Upper lobe of left lung (tissue), 6 donors: Measurements from ENCODE around the gene KAZN. TPM values are rescaled to one million over a fixed set of nuclear protein-coding genes. Genes with fewer than 3 reads are reported as not detected.

ENCODE experiments used
- ATAC-seq, 2 donors: fragments of 200-7000 bp; cut with Tn5 transposase; one replicate each; pipeline ENCODE4 v1.9.1; 2022; ENCODE audit warnings: mild to moderate bottlenecking in 2 of 2, moderate library complexity in 2 of 2; ENCODE audit not compliant: low FRiP score in 2 of 2
- DNase-seq, 2 donors: peaks; one replicate each; pipeline ENCODE4 v3.0.0-alpha.2; 2019 to 2020
- H3K27ac ChIP-seq, 4 donors: fragments of 200-600 bp; sonication (generic); one replicate each; pipeline ENCODE4 v1.5.1; 2016 to 2019
- H3K27me3 ChIP-seq, 4 donors: fragments of 200-600 bp; sonication (generic); one replicate each; pipeline ENCODE4 v1.5.1; 2017 to 2019
- H3K36me3 ChIP-seq, 4 donors: fragments of 200-600 bp; sonication (generic); one replicate each; pipeline ENCODE4 v1.5.1; 2016 to 2019
- H3K4me1 ChIP-seq, 4 donors: fragments of 200-600 bp; sonication (generic); one replicate each; pipeline ENCODE4 v1.5.1; 2018 to 2019
- H3K4me3 ChIP-seq, 4 donors: fragments of 200-600 bp; sonication (generic); one replicate each; pipeline ENCODE4 v1.5.1; 2017 to 2019; ENCODE audit warnings: mild to moderate bottlenecking in 2 of 4, moderate library complexity in 1 of 4
- H3K9me3 ChIP-seq, 4 donors: fragments of 200-600 bp; sonication (generic); one replicate each; pipeline ENCODE4 v1.5.1; 2018 to 2019
- CTCF ChIP-seq, 6 experiments: fragments of 450-650 bp in 4 of 6; fragments of 200-600 bp in 2 of 6; sonication (generic) in 2 of 6; IDR thresholded peaks; one replicate each; pipeline ENCODE4 v1.5.1; 2016 to 2019; ENCODE audit warnings: antibody characterized with exemption in 6 of 6
- EP300 ChIP-seq, 4 donors: sonication (generic); formaldehyde crosslinking; IDR thresholded peaks; one replicate each; pipeline ENCODE4 v1.5.1; 2017; ENCODE audit warnings: antibody characterized with exemption in 4 of 4, control low read depth in 2 of 4
- POLR2A ChIP-seq, 4 donors: fragments of 450-650 bp; IDR thresholded peaks; one replicate each; pipeline ENCODE4 v1.5.1; 2016 to 2017; ENCODE audit warnings: antibody characterized with exemption in 4 of 4, mild to moderate bottlenecking in 2 of 4
- POLR2AphosphoS5 ChIP-seq, 2 donors: sonication (generic); formaldehyde crosslinking; IDR thresholded peaks; one replicate each; pipeline ENCODE4 v1.5.1; 2017; ENCODE audit warnings: antibody characterized with exemption in 2 of 2
- WGBS, 2 donors: methylation state at CpG; one replicate each; pipeline ENCODE4 v1.1.5; 2017 to 2018; 5-methylcytosine and 5-hydroxymethylcytosine counted together
- total RNA-seq, 6 donors: library from RNA; depleted of rRNA in 4 of 6; stranded (reverse); fragments of >200 nt in 4 of 6; gene quantifications; one replicate each; pipeline versions ENCODE4 v1.1.0 to v1.2.1, GENCODE V29; 2016 to 2021
- donor health status: DM: no; HTN: no; CAD: no; lungs with moderate emphysema.
- donor health status: DM: no; HTN: yes; CAD: no; lungs with severe emphysema.

The KAZN gene
- total RNA-seq, 6 donors from 2014 or later = 11.5 to 30.0 (median 17.6) TPM

- no peaks in the 10 kb centered on the region for H3K9me3 ChIP-seq
- no peak overlapping the region for H3K27ac ChIP-seq
- no peaks in the 10 kb centered on the region for H3K36me3 ChIP-seq
- TF ChIP-seq POLR2A (IDR thresholded peaks at IDR 0.05) (no peak), EP300 (IDR thresholded peaks at IDR 0.05) (no peak), CTCF (IDR thresholded peaks at IDR 0.05) (no peak), POLR2AphosphoS5 (IDR thresholded peaks at IDR 0.05) (no peak)
- peaks cover 0 to under 1% (median 0%) of the 10 kb centered on the region in 4 donors for H3K4me1 ChIP-seq
- WGBS, 2 donors = 96 to 98% methylated on average over 3 of the region's 3 CpGs
- ATAC-seq = no peak
- no peak overlapping the region for H3K4me3 ChIP-seq
- H3K27me3 ChIP-seq = no peaks in the 10 kb centered on the region
- no peak for DNase-seq
Measured at GRCh38 chr1:14877224-14877623, 278.7 kb downstream of the KAZN start.

- Histone ChIP-seq H3K4me3 (no peak overlapping the region), H3K27me3 (no peaks in the 10 kb centered on the region), H3K36me3 (no peaks in the 10 kb centered on the region), H3K4me1 (peaks cover 0 to 5% (median 0%) of the 10 kb centered on the region in 4 donors), H3K9me3 (no peaks in the 10 kb centered on the region), H3K27ac (no peak overlapping the region)
- DNase-seq (no peak), ATAC-seq (no peak)
- TF ChIP-seq CTCF (IDR thresholded peaks at IDR 0.05) (no peak), POLR2A (IDR thresholded peaks at IDR 0.05) (no peak), EP300 (IDR thresholded peaks at IDR 0.05) (no peak), POLR2AphosphoS5 (IDR thresholded peaks at IDR 0.05) (no peak)
Measured at GRCh38 chr1:14878124-14878523, 279.6 kb downstream of the KAZN start.

GRCh38 chr1:14878951-14879350, 280.5 kb downstream of the KAZN start:
- Histone ChIP-seq H3K4me3 (no peak overlapping the region), H3K4me1 (peaks cover 0 to 5% (median 0%) of the 10 kb centered on the region in 4 donors), H3K27me3 (no peaks in the 10 kb centered on the region), H3K36me3 (no peaks in the 10 kb centered on the region), H3K9me3 (no peaks in the 10 kb centered on the region), H3K27ac (no peak overlapping the region)
- DNase-seq (no peak), ATAC-seq (no peak)
- TF ChIP-seq EP300 (IDR thresholded peaks at IDR 0.05) (no peak), POLR2A (IDR thresholded peaks at IDR 0.05) (no peak), CTCF (IDR thresholded peaks at IDR 0.05) (no peak), POLR2AphosphoS5 (IDR thresholded peaks at IDR 0.05) (no peak)
- WGBS, 2 donors = 86 to 89% methylated on average over 6 of the region's 6 CpGs

GRCh38 chr1:14880456-14881316, 282.2 kb downstream of the KAZN start:
- 76 to 77% methylated on average over 7 of the region's 7 CpGs for WGBS, 2 donors
- peak; percentile 34 to 75 for ATAC-seq
- peak overlapping the region in 1 of 4 donors; percentile 10 for H3K27ac ChIP-seq

More at GRCh38 chr1:14880456-14881316, 282.2 kb downstream of the KAZN start:
- H3K27me3 ChIP-seq = no peaks in the 10 kb centered on the region
- TF ChIP-seq CTCF (IDR thresholded peaks at IDR 0.05) (no peak), POLR2A (IDR thresholded peaks at IDR 0.05) (no peak), POLR2AphosphoS5 (IDR thresholded peaks at IDR 0.05) (no peak), EP300 (IDR thresholded peaks at IDR 0.05) (no peak)
- no peaks in the 10 kb centered on the region for H3K9me3 ChIP-seq
- H3K4me3 ChIP-seq = no peak overlapping the region
- no peaks in the 10 kb centered on the region for H3K36me3 ChIP-seq
- H3K4me1 ChIP-seq = peaks cover 0 to 5% (median 0%) of the 10 kb centered on the region in 4 donors
- DNase-seq = peak in 1 of 2 donors; percentile 36
